ENCODE data around the gene TMEM116.

TMEM116 gene

GRCh38 chr12:111991946-111992345 is 21.0 kb downstream of the TMEM116 start:
- H3K4me3 ChIP-seq (ENCODE audit: low read depth, low read length), result no peak overlapping the region
- H3K9me3 ChIP-seq (ENCODE audit: severe bottlenecking), result no peaks in the 10 kb centered on the region
- H3K36me3 ChIP-seq, result no peaks in the 10 kb centered on the region
- no peak for TF ChIP-seq CTCF (IDR thresholded peaks at IDR 0.05; ENCODE audit: low read depth, low read length)
- DNase-seq, result no peak
- no peaks in the 10 kb centered on the region for H3K27me3 ChIP-seq (ENCODE audit: insufficient read depth, low read depth, severe bottlenecking)
- H3K27ac ChIP-seq, result no peak overlapping the region

DNA sequence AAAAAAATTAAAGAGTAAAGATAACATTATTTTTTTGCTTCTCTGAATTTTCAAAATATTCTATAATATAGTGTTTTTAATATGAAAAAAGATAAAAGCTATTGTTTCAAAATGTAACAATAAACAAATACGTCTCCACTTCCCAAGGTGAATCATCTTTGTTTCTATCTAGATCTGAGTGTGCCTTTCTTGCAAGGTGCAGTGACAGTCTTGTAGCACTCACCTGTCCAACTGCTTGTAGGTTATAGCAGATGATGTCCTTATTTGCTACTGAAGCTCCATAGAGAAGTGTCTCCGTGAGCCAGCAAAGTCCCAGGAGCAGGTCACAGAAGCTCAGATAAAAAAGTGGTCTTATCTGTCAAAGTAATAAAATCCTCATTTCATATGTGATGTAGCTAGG is 21.4 kb downstream of the TMEM116 start:
- H3K27ac ChIP-seq, result no peak overlapping the region
- TF ChIP-seq CTCF (IDR thresholded peaks at IDR 0.05; ENCODE audit: low read depth, low read length), result no peak
- no peak for DNase-seq
- no peaks in the 10 kb centered on the region for H3K27me3 ChIP-seq (ENCODE audit: insufficient read depth, low read depth, severe bottlenecking)
- no peaks in the 10 kb centered on the region for H3K9me3 ChIP-seq (ENCODE audit: severe bottlenecking)
- no peaks in the 10 kb centered on the region for H3K36me3 ChIP-seq
- no peak overlapping the region for H3K4me3 ChIP-seq (ENCODE audit: low read depth, low read length)

DNA sequence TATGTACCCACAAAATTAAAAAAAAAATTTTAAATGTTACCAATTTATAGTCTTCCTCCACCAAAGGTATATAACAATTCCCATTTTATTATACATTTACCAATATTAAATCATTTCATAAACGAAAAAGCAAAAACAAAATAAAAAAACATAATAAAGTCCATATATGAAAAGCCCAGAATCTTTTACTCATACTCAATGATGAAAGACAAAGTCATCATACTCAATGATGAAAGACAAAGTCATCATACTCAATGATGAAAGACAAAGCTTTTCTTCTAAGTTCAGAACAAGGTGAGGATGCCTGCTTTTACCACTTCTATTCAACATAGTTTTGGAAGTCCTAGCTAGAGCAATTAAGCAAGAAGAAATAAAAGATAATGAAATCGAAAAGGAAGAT is 28.1 kb downstream of the TMEM116 start:
- H3K27ac ChIP-seq, result no peak overlapping the region
- no peak for DNase-seq
- H3K27me3 ChIP-seq (ENCODE audit: insufficient read depth, low read depth, severe bottlenecking), result no peaks in the 10 kb centered on the region
- no peaks in the 10 kb centered on the region for H3K36me3 ChIP-seq
- no peak for TF ChIP-seq CTCF (IDR thresholded peaks at IDR 0.05; ENCODE audit: low read depth, low read length)
- H3K9me3 ChIP-seq (ENCODE audit: severe bottlenecking), result no peaks in the 10 kb centered on the region
- H3K4me3 ChIP-seq (ENCODE audit: low read depth, low read length), result no peak overlapping the region

- no peak overlapping the region for H3K27ac ChIP-seq
- no peaks in the 10 kb centered on the region for H3K9me3 ChIP-seq (ENCODE audit: severe bottlenecking)
- no peaks in the 10 kb centered on the region for H3K27me3 ChIP-seq (ENCODE audit: insufficient read depth, low read depth, severe bottlenecking)
- no peaks in the 10 kb centered on the region for H3K36me3 ChIP-seq
- TF ChIP-seq CTCF (IDR thresholded peaks at IDR 0.05; ENCODE audit: low read depth, low read length), result no peak
- no peak overlapping the region for H3K4me3 ChIP-seq (ENCODE audit: low read depth, low read length)
- DNase-seq, result no peak
Measured at GRCh38 chr12:111981987-111982386, 31.0 kb downstream of the TMEM116 start.

- DNase-seq, result no peak
- H3K36me3 ChIP-seq, result no peaks in the 10 kb centered on the region
- TF ChIP-seq CTCF (IDR thresholded peaks at IDR 0.05; ENCODE audit: low read depth, low read length), result no peak
- H3K27ac ChIP-seq, result no peak overlapping the region
- H3K9me3 ChIP-seq (ENCODE audit: severe bottlenecking), result no peaks in the 10 kb centered on the region
- H3K27me3 ChIP-seq (ENCODE audit: insufficient read depth, low read depth, severe bottlenecking), result no peaks in the 10 kb centered on the region
- H3K4me3 ChIP-seq (ENCODE audit: low read depth, low read length), result no peak overlapping the region
Measured at GRCh38 chr12:111980598-111980997, 32.4 kb downstream of the TMEM116 start.

DNA sequence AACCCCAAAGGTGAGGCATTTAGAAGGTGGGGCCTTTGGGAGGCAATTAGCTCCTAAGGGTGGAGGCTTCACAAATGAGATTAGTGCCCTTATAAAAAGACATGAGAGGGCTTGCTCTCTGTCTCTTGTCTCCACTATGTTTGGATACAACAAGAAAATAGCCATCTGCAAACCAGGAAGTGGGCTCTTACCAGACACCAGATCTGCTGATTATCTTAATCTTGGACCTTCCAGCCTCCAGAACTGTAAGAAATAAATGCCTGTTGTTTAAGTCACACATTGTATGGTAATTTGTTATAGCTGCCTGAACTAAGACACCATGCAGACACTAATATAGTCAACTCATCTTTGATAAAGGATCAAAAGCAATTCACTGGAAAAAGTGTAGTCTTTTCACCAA is 34.4 kb downstream of the TMEM116 start:
- Histone ChIP-seq H3K36me3 (no peaks in the 10 kb centered on the region), H3K4me3 (ENCODE audit: low read depth, low read length) (no peak overlapping the region), H3K27ac (no peak overlapping the region), H3K9me3 (ENCODE audit: severe bottlenecking) (no peaks in the 10 kb centered on the region), H3K27me3 (ENCODE audit: insufficient read depth, low read depth, severe bottlenecking) (no peaks in the 10 kb centered on the region)
- no peak for TF ChIP-seq CTCF (IDR thresholded peaks at IDR 0.05; ENCODE audit: low read depth, low read length)
- no peak for DNase-seq

Measured in WERI-Rb-1 (cell line).